Body of pancreas (tissue), 4 donors: ENCODE measurements around the gene FAM193B. TPM values are rescaled to one million over a fixed set of nuclear protein-coding genes. Genes with fewer than 3 reads are reported as not detected.

Experiments
- ATAC-seq: fragments of 150-250 bp; one replicate; pipeline ENCODE4 v1.9.1; 2016
- DNase-seq, 4 donors: peaks; one replicate each; pipeline ENCODE4 v3.0.0-alpha.2; 2019
- H3K27ac ChIP-seq, 4 donors: fragments of 200-600 bp; sonication (generic); 1 replicate in 3 of 4; 2 replicates in 1 of 4; pipeline versions ENCODE4 v1.5.1 to v1.6.1; 2016 to 2019; ENCODE audit warnings: mild to moderate bottlenecking in 1 of 4, mixed read lengths in 1 of 4, moderate library complexity in 1 of 4
- H3K27me3 ChIP-seq, 2 donors: fragments of 200-600 bp; sonication (generic); one replicate each; pipeline ENCODE4 v1.6.0; 2016; ENCODE audit warnings: mild to moderate bottlenecking in 1 of 2
- H3K36me3 ChIP-seq, 2 donors: fragments of 200-600 bp; sonication (generic); replicated peaks in 1 of 2; 2 replicates each; pipeline ENCODE4 v1.5.1; 2016; ENCODE audit warnings: low read depth in 2 of 2; ENCODE audit not compliant: insufficient read depth in 1 of 2
- H3K4me1 ChIP-seq: fragments of 200-600 bp; sonication (generic); one replicate; pipeline ENCODE4 v1.6.0; 2016
- H3K4me3 ChIP-seq, 2 donors: fragments of 200-600 bp; sonication (generic); 1 replicate in 1 of 2; 2 replicates in 1 of 2; pipeline ENCODE4 v1.5.1; 2016 to 2019
- H3K9me3 ChIP-seq, 3 donors: fragments of 200-600 bp; sonication (generic); 1 replicate in 2 of 3; 2 replicates in 1 of 3; pipeline ENCODE4 v1.5.1; 2016
- POLR2A ChIP-seq, 3 donors: fragments of 450-650 bp; IDR thresholded peaks; one replicate each; pipeline ENCODE4 v1.6.1; 2016; ENCODE audit warnings: antibody characterized with exemption in 3 of 3, mild to moderate bottlenecking in 2 of 3
- WGBS, 2 donors: methylation state at CpG; one replicate each; pipeline ENCODE4 v1.1.5; 2017; 5-methylcytosine and 5-hydroxymethylcytosine counted together
- intact Hi-C: fragments of 100-400 bp; cut with DNase I; formaldehyde crosslinking; loops from one replicate; pipeline ENCODE4 v1.15.1; 2023
- total RNA-seq, 2 donors: library from RNA; depleted of rRNA; stranded (reverse); fragments of >200 nt; gene quantifications; one replicate each; pipeline ENCODE4 v1.1.0, GENCODE V29; 2016
- TF ChIP-seq, protein P1 (sequence below), 7 experiments: fragments of 450-650 bp in 4 of 7; fragments of 200-600 bp in 3 of 7; sonication (generic) in 3 of 7; IDR thresholded peaks; one replicate each; pipeline ENCODE4 v1.5.1; 2016 to 2019; ENCODE audit warnings: antibody characterized with exemption in 7 of 7

The FAM193B gene
- total RNA-seq, 2 donors from 2014 or later: 79.9 to 133 TPM

DNA sequence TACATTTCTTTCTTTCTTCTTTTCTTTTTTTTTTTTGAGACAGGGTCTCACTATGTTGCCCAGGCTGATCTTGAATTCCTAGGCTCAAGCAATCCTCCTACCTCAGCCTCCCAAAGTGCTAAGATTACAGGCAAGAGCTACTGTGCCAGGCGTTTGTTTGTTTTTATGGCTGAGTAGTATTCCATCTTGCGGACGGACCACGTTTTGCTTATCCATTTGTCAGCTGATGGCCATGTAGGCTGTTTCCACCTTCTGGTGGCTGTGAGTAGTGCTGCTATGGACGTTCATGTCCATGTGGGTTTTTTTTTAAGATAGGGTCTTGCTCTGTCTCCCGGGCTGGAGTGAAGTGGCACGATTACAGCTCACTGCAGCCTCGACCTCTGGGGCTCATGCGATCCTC lies 47.2 kb downstream of the FAM193B start:
- H3K9me3 ChIP-seq: no peaks in the 10 kb centered on the region
- H3K4me1 ChIP-seq: peaks cover 14% of the 10 kb centered on the region
- TF ChIP-seq POLR2A (IDR thresholded peaks at IDR 0.05): no peak
- TF ChIP-seq, protein P1, sequence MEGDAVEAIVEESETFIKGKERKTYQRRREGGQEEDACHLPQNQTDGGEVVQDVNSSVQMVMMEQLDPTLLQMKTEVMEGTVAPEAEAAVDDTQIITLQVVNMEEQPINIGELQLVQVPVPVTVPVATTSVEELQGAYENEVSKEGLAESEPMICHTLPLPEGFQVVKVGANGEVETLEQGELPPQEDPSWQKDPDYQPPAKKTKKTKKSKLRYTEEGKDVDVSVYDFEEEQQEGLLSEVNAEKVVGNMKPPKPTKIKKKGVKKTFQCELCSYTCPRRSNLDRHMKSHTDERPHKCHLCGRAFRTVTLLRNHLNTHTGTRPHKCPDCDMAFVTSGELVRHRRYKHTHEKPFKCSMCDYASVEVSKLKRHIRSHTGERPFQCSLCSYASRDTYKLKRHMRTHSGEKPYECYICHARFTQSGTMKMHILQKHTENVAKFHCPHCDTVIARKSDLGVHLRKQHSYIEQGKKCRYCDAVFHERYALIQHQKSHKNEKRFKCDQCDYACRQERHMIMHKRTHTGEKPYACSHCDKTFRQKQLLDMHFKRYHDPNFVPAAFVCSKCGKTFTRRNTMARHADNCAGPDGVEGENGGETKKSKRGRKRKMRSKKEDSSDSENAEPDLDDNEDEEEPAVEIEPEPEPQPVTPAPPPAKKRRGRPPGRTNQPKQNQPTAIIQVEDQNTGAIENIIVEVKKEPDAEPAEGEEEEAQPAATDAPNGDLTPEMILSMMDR (IDR thresholded peaks at IDR 0.05): peak in 1 of 7 experiments; percentile 8
- peaks cover 6 to 12% of the 10 kb centered on the region in 2 donors for H3K36me3 ChIP-seq
- ATAC-seq (no peak), DNase-seq (no peak)
- no peak overlapping the region for H3K27ac ChIP-seq
- 44 to 54% methylated on average over 9 of the region's 9 CpGs for WGBS, 2 donors
- intact Hi-C loops: no loop called here
- H3K27me3 ChIP-seq: no peaks in the 10 kb centered on the region
- no peak overlapping the region for H3K4me3 ChIP-seq

DNA sequence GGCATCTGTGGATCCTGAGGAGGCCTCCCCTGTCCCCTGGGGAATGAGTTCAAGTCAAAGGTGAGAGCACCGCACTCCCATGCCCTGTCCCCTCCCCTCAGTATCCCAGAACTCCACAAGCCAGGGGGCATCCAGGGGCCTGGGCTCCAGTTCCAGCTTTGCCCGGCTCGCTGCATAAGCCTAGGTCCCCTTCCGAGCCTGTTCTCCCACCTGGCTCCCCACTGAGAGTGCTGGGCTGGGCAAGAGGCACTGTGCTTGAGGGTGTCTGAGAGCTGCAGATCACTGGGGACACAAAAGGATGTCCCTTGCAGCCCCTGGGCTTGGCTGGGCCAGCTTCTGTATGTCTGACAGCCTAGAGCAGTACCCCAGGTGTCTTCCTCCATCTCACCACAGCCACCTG lies 49.3 kb downstream of the FAM193B start:
- Histone ChIP-seq H3K27me3 (no peaks in the 10 kb centered on the region), H3K36me3 (no peaks in the 10 kb centered on the region), H3K4me1 (peaks cover 12% of the 10 kb centered on the region), H3K4me3 (no peak overlapping the region), H3K9me3 (no peaks in the 10 kb centered on the region), H3K27ac (no peak overlapping the region)
- no peak for ATAC-seq
- intact Hi-C loops: no loop called here
- no peak for DNase-seq
- TF ChIP-seq, protein P1 (IDR thresholded peaks at IDR 0.05): no peak
- TF ChIP-seq POLR2A (IDR thresholded peaks at IDR 0.05): no peak
- 88 to 95% methylated on average over 4 of the region's 4 CpGs for WGBS, 2 donors

DNA sequence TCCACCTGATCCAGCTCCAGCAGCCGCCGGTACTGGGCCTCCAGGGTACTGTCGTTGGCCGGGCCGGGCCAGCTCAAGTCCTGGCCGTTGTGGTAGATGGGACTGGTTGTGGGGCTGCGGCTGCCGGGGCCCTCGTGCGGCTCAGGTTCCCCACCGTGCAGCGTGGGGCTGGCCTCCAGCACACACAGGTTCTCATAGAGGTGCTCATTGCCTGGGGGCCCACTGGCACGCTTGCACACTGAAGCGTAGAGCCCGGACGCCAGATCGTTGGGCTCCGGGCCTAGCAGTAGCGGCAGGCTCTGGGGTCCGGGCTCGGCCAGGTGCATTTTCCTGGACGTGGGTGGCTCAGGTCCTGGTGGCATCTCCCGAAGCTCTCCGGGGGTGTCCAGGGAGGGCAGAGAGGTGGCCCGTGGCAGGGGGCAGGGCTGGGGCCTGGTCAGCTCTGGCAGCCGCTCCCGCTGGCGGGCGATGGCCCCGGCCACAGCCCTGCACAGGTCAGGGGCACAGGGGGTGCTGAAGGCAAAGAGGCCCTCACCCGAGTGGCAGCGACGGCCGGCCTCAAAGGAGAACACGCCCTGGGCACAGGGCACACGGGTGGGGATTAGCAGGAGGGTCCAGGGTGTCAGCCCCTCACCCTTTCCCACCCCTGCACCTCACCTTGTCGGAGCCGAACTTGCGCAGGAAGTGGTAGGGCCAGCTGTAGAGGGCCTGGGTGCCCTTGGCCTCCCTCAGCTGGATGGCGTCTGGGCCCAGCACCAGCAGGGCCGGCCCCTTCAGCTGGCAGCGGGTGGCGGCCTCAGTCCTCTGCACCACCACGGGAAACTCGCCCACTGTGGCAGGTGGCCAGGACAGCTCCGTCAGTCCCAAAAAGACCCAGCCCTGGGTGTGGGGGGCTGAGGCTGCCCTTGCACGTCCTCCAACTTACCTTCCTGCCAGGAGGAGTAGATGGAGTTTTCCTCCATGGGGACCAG lies 50.0 kb downstream of the FAM193B start:
- H3K27me3 ChIP-seq: no peaks in the 10 kb centered on the region
- no peak for DNase-seq
- no peak overlapping the region for H3K4me3 ChIP-seq
- peaks cover 6% of the 10 kb centered on the region for H3K4me1 ChIP-seq
- H3K36me3 ChIP-seq: no peaks in the 10 kb centered on the region
- TF ChIP-seq, protein P1 (IDR thresholded peaks at IDR 0.05): no peak
- TF ChIP-seq POLR2A (IDR thresholded peaks at IDR 0.05): no peak
- no peak for ATAC-seq
- intact Hi-C loops: loop anchor here (5.0 kb wide), 1 partner anchor 117 kb away; no protein-coding TSS in a partner anchor
- WGBS, 2 donors: 82 to 87% methylated on average over 3 to 44 of the region's 47 CpGs
- H3K27ac ChIP-seq: no peak overlapping the region
- H3K9me3 ChIP-seq: no peaks in the 10 kb centered on the region

DNA sequence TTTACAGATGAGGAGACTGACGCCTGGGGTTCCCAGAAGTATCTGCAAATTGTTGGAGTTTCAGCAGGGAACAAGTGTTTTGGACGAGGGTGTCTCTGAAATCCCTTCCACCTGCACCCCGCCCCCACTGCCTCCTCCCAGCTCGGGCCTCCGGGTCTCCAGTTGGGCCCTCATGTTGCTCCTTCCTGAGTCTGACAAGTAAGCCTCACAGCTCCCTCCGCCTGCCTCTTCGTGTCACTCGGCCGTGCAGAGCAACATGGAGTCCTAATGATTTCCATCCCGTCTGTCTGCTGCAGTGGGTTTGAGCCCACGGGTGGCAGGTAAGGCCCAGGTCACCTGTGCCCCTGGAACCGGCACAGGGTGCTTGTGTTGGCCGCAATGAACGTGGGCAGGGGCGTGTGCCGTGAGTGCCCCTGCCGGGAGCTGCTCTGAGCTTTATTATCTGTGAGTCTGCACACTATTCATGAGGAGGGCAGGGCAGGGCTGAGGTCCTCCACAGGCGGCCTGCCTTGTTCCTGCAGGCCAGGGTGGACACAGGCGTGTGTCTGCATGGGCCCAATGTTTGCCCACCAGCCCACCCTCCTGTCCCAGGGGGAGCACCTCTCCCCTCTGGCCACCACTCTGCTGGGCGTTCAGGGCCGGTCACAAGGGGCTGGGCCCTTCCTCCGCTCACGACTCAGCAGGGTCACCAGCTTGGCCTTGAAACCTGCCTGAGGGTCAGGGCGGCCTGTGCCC lies 50.8 kb downstream of the FAM193B start:
- intact Hi-C loops: loop anchor here (5.0 kb wide), 1 partner anchor 116 kb away; no protein-coding TSS in a partner anchor
- TF ChIP-seq, protein P1 (IDR thresholded peaks at IDR 0.05): no peak
- no peak for TF ChIP-seq POLR2A (IDR thresholded peaks at IDR 0.05)
- 73 to 78% methylated on average over 8 to 23 of the region's 24 CpGs for WGBS, 2 donors
- no peaks in the 10 kb centered on the region for H3K27me3 ChIP-seq
- H3K9me3 ChIP-seq: no peaks in the 10 kb centered on the region
- peaks cover 6% of the 10 kb centered on the region for H3K4me1 ChIP-seq
- ATAC-seq (no peak), DNase-seq (no peak)
- H3K27ac ChIP-seq: no peak overlapping the region
- H3K36me3 ChIP-seq: no peaks in the 10 kb centered on the region
- H3K4me3 ChIP-seq: no peak overlapping the region
